Measurements from ENCODE around the gene BMP2K. TPM values are rescaled to one million over a fixed set of nuclear protein-coding genes. Genes with fewer than 3 reads are reported as not detected.

The BMP2K gene
- total and polyA plus RNA-seq, 2 experiments from 2014 or later, result 8.2 to 32.5 TPM

- no peaks in the 10 kb centered on the region for H3K79me2 ChIP-seq (replicated peaks; ENCODE audit: insufficient read depth)
- H3K36me3 Mint-ChIP-seq (ENCODE audit: low read depth), result no peaks in the 10 kb centered on the region
Measured at GRCh38 chr4:78766650-78767049, 9.5 kb upstream of the BMP2K start.

More at GRCh38 chr4:78766650-78767049, 9.5 kb upstream of the BMP2K start:
- DNase-seq (ENCODE audit: low spot score) (no peak), ATAC-seq (no peak)
- Mint-ChIP-seq H3K9me3 (no peaks in the 10 kb centered on the region), H3K4me3 (no peak overlapping the region), H3K4me1 (peaks cover 6% of the 10 kb centered on the region; the same call in 2 of the 3 replicates), H3K27me3 (ENCODE audit: insufficient read depth, low read depth, poor library complexity) (no peaks in the 10 kb centered on the region), H3K27ac (no peak overlapping the region)
- Histone ChIP-seq H3K27me3 (ENCODE audit: insufficient read depth) (no peaks in the 10 kb centered on the region), H3K27ac (ENCODE audit: low read depth) (no peak overlapping the region), H2AFZ (no peak overlapping the region), H3K4me1 (ENCODE audit: insufficient read depth) (peaks cover 12% of the 10 kb centered on the region), H3K9me2 (ENCODE audit: insufficient read depth) (no peaks in the 10 kb centered on the region), H3F3A (replicated peaks; ENCODE audit: low read depth) (no peaks in the 10 kb centered on the region), H3K36me3 (ENCODE audit: insufficient read depth) (no peaks in the 10 kb centered on the region), H3K4me3 (no peak overlapping the region), H3K4me2 (no peak overlapping the region), H4K20me1 (replicated peaks; ENCODE audit: insufficient read depth) (no peaks in the 10 kb centered on the region)
- TF ChIP-seq NANOG (IDR thresholded peaks at IDR 0.05; ENCODE audit: borderline replicate concordance), result no peak
- TF ChIP-seq ETS1 (IDR thresholded peaks at IDR 0.05), result no peak
- TF ChIP-seq ZNF462 (CRISPR knock-in tag; IDR thresholded peaks at IDR 0.05), result no peak
- TF ChIP-seq JUNB (IDR thresholded peaks at IDR 0.05; ENCODE audit: unreplicated experiment), result no peak
- no peak for TF ChIP-seq EZH2 (IDR thresholded peaks at IDR 0.05; ENCODE audit: low read depth, unreplicated experiment)
- no peak for TF ChIP-seq REST (IDR thresholded peaks at IDR 0.05; ENCODE audit: unreplicated experiment)
- no peak for TF ChIP-seq POLR2AphosphoS5 (IDR thresholded peaks at IDR 0.05; ENCODE audit: low read depth)

All from GM23338 (cell line).